ENCODE data around the gene SLC12A3.

SLC12A3 gene

GRCh38 chr16:56910654-56911539 lies 45.9 kb downstream of the SLC12A3 start:
- peak overlapping the region; percentile 7 to 71 for H3K27ac ChIP-seq
- no peak for DNase-seq (ENCODE audit: low spot score)
- TF ChIP-seq, protein P1, sequence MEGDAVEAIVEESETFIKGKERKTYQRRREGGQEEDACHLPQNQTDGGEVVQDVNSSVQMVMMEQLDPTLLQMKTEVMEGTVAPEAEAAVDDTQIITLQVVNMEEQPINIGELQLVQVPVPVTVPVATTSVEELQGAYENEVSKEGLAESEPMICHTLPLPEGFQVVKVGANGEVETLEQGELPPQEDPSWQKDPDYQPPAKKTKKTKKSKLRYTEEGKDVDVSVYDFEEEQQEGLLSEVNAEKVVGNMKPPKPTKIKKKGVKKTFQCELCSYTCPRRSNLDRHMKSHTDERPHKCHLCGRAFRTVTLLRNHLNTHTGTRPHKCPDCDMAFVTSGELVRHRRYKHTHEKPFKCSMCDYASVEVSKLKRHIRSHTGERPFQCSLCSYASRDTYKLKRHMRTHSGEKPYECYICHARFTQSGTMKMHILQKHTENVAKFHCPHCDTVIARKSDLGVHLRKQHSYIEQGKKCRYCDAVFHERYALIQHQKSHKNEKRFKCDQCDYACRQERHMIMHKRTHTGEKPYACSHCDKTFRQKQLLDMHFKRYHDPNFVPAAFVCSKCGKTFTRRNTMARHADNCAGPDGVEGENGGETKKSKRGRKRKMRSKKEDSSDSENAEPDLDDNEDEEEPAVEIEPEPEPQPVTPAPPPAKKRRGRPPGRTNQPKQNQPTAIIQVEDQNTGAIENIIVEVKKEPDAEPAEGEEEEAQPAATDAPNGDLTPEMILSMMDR (IDR thresholded peaks at IDR 0.05), result no peak
- H3K4me3 ChIP-seq, result no peak overlapping the region

- TF ChIP-seq, protein P1 (IDR thresholded peaks at IDR 0.05), result no peak
- Histone ChIP-seq H3K27ac (peak overlapping the region in 1 of 2 donors; percentile 71), H3K4me3 (peak overlapping the region; percentile 18)
- DNase-seq (ENCODE audit: low spot score), result no peak
These were observed 47.0 kb downstream of the SLC12A3 start for GRCh38 chr16:56911771-56912571.

DNA sequence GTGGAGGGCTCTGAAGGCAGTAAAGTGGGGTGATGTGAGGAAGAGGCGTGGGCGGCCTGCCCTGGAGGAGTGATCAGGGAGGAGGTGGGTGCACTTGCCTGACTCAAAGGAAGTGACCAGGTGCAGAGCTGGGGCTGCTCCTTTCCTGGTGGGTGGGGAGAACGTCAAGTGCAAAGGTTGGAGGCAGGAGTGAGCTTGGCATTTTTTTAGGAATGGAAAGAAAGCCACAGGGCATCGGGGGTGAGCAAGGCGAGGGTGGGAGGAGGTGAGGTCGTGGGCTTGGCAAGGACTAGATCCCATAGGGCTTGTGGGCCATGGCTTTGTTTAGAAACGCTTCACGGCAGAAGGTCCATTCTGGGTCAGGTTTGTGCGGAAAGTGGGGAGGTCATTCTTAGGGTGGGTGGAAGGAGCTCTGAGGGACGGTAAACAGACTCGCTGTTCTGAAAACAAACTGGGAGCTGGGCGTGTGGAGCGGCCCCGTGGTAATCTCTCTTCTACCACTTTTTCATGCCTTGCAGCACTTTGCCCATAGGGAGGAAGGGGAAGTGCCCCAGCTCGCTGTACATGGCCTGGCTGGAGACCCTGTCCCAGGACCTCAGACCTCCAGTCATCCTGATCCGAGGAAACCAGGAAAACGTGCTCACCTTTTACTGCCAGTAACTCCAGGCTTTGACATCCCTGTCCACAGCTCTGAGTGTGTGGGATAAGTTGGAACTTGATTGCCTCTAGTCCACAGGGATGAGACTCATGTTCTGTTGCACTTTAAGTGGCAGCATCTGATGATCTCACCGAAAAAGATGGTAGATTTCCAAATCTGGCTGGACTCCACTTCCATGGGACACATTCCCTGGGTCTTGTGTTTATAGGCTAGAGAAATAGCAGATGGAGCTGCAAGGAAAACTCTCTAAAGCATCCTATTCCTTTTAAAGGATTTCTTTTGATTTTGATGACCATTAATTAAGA lies 48.0 kb downstream of the SLC12A3 start:
- Histone ChIP-seq H3K27ac (peak overlapping the region in 1 of 2 donors; percentile 71), H3K4me3 (no peak overlapping the region)
- TF ChIP-seq, protein P1 (IDR thresholded peaks at IDR 0.05), result no peak
- DNase-seq (ENCODE audit: low spot score), result no peak

GRCh38 chr16:56914896-56915295 lies 49.9 kb downstream of the SLC12A3 start:
- TF ChIP-seq, protein P1 (IDR thresholded peaks at IDR 0.05), result no peak
- no peak overlapping the region for H3K27ac ChIP-seq
- no peak for DNase-seq (ENCODE audit: low spot score)
- H3K4me3 ChIP-seq, result no peak overlapping the region

GRCh38 chr16:56915336-56916119 lies 50.5 kb downstream of the SLC12A3 start:
- no peak overlapping the region for H3K4me3 ChIP-seq
- TF ChIP-seq, protein P1 (IDR thresholded peaks at IDR 0.05), result no peak
- H3K27ac ChIP-seq, result peak overlapping the region in 1 of 2 donors; percentile 67
- DNase-seq (ENCODE audit: low spot score), result no peak

Measured in coronary artery (tissue), 2 donors.